Lower leg skin (tissue), 3 donors: ENCODE data around the gene IMP4.

Experiments used
- POLR2A ChIP-seq, 2 donors: fragments of 450-650 bp; IDR thresholded peaks; one replicate each; pipeline ENCODE4 v1.6.1; 2016 to 2017; ENCODE audit warnings: antibody characterized with exemption in 2 of 2, mild to moderate bottlenecking in 1 of 2, moderate library complexity in 1 of 2
- TF ChIP-seq, protein P1 (sequence below), 3 donors: fragments of 450-650 bp; IDR thresholded peaks; one replicate each; pipeline ENCODE4 v1.5.1; 2016; ENCODE audit warnings: antibody characterized with exemption in 3 of 3, mild to moderate bottlenecking in 3 of 3, moderate library complexity in 2 of 3

- no peak for TF ChIP-seq POLR2A (IDR thresholded peaks at IDR 0.05)
- TF ChIP-seq, protein P1, sequence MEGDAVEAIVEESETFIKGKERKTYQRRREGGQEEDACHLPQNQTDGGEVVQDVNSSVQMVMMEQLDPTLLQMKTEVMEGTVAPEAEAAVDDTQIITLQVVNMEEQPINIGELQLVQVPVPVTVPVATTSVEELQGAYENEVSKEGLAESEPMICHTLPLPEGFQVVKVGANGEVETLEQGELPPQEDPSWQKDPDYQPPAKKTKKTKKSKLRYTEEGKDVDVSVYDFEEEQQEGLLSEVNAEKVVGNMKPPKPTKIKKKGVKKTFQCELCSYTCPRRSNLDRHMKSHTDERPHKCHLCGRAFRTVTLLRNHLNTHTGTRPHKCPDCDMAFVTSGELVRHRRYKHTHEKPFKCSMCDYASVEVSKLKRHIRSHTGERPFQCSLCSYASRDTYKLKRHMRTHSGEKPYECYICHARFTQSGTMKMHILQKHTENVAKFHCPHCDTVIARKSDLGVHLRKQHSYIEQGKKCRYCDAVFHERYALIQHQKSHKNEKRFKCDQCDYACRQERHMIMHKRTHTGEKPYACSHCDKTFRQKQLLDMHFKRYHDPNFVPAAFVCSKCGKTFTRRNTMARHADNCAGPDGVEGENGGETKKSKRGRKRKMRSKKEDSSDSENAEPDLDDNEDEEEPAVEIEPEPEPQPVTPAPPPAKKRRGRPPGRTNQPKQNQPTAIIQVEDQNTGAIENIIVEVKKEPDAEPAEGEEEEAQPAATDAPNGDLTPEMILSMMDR (IDR thresholded peaks at IDR 0.05): no peak
Measured at GRCh38 chr2:130304726-130305125, 38.0 kb upstream of the IMP4 start.
